ENCODE data around the gene ZNF516.

Gene ZNF516

GRCh38 chr18:76468345-76469304, 26.4 kb downstream of the ZNF516 start:
- DNase-seq = no peak

GRCh38 chr18:76467371-76468190, 27.5 kb downstream of the ZNF516 start:
- no peak for DNase-seq

- DNase-seq = no peak
These were observed 28.5 kb downstream of the ZNF516 start for GRCh38 chr18:76466410-76466991.

- no peak for DNase-seq
These were observed 29.2 kb downstream of the ZNF516 start for GRCh38 chr18:76465630-76466409.

GRCh38 chr18:76464281-76465259, 30.5 kb downstream of the ZNF516 start:
- DNase-seq = no peak

- DNase-seq = no peak
These were observed 31.2 kb downstream of the ZNF516 start for GRCh38 chr18:76463872-76464271.

- no peak for DNase-seq
These were observed 31.7 kb downstream of the ZNF516 start for GRCh38 chr18:76463358-76463757.

- DNase-seq = no peak
These were observed 32.7 kb downstream of the ZNF516 start for GRCh38 chr18:76462326-76462694.

- no peak for DNase-seq
These were observed 33.2 kb downstream of the ZNF516 start for GRCh38 chr18:76461692-76462325.

- DNase-seq = no peak
These were observed 33.9 kb downstream of the ZNF516 start for GRCh38 chr18:76461148-76461547.

GRCh38 chr18:76460482-76460881, 34.6 kb downstream of the ZNF516 start:
- DNase-seq = no peak

- DNase-seq = no peak
These were observed 35.2 kb downstream of the ZNF516 start for GRCh38 chr18:76459687-76460350.

GRCh38 chr18:76459312-76459686, 35.7 kb downstream of the ZNF516 start:
- no peak for DNase-seq

GRCh38 chr18:76458522-76459311, 36.3 kb downstream of the ZNF516 start:
- no peak for DNase-seq

- no peak for DNase-seq
These were observed 37.1 kb downstream of the ZNF516 start for GRCh38 chr18:76457957-76458356.

- DNase-seq = no peak
These were observed 37.6 kb downstream of the ZNF516 start for GRCh38 chr18:76457475-76457874.

GRCh38 chr18:76456823-76457222, 38.2 kb downstream of the ZNF516 start:
- DNase-seq = no peak

- no peak for DNase-seq
These were observed 38.9 kb downstream of the ZNF516 start for GRCh38 chr18:76456018-76456750.
